ENCODE results near the gene UBE2E1.
"Not testable (repeated sequence)": the region's sequence is repeated elsewhere in the genome, so short reads cannot be mapped to it uniquely, and the experiment has no call there.

The UBE2E1 gene

GRCh38 chr3:23859012-23859743 lies 53.4 kb downstream of the UBE2E1 start:
- DNase-seq: no peak

GRCh38 chr3:23859839-23860382 lies 54.2 kb downstream of the UBE2E1 start:
- no peak for DNase-seq

- no peak for DNase-seq
Observed at GRCh38 chr3:23861689-23862088, 55.9 kb downstream of the UBE2E1 start.

- no peak for DNase-seq
Observed at GRCh38 chr3:23863060-23863459, 57.3 kb downstream of the UBE2E1 start.

GRCh38 chr3:23864931-23865330 lies 59.2 kb downstream of the UBE2E1 start:
- no peak for DNase-seq

GRCh38 chr3:23865595-23866396 lies 60.0 kb downstream of the UBE2E1 start:
- DNase-seq: no peak

GRCh38 chr3:23867400-23867799 lies 61.6 kb downstream of the UBE2E1 start:
- DNase-seq: no peak

GRCh38 chr3:23867838-23868237 lies 62.1 kb downstream of the UBE2E1 start:
- no peak for DNase-seq

- DNase-seq: no peak
Observed at GRCh38 chr3:23869977-23870662, 64.4 kb downstream of the UBE2E1 start.

- not testable (repeated sequence) for DNase-seq
Observed at GRCh38 chr3:23870663-23871043, 64.9 kb downstream of the UBE2E1 start.

GRCh38 chr3:23871361-23871760 lies 65.6 kb downstream of the UBE2E1 start:
- not testable (repeated sequence) for DNase-seq

GRCh38 chr3:23872330-23872729 lies 66.6 kb downstream of the UBE2E1 start:
- no peak for DNase-seq

- no peak for DNase-seq
Observed at GRCh38 chr3:23873941-23874340, 68.2 kb downstream of the UBE2E1 start.

GRCh38 chr3:23874359-23875112 lies 68.8 kb downstream of the UBE2E1 start:
- no peak for DNase-seq

- no peak for DNase-seq
Observed at GRCh38 chr3:23875113-23875725, 69.5 kb downstream of the UBE2E1 start.

GRCh38 chr3:23876923-23877322 lies 71.2 kb downstream of the UBE2E1 start:
- no peak for DNase-seq

- DNase-seq: no peak
Observed at GRCh38 chr3:23877329-23877980, 71.7 kb downstream of the UBE2E1 start.

- no peak for DNase-seq
Observed at GRCh38 chr3:23879485-23879884, 73.7 kb downstream of the UBE2E1 start.

GRCh38 chr3:23880703-23881339 lies 75.1 kb downstream of the UBE2E1 start:
- DNase-seq: no peak

GRCh38 chr3:23881993-23882392 lies 76.2 kb downstream of the UBE2E1 start:
- DNase-seq: not testable (repeated sequence)

- DNase-seq: no peak
Observed at GRCh38 chr3:23882487-23882918, 76.7 kb downstream of the UBE2E1 start.

Data from cerebellar nuclear complex (tissue), 1 donor.